Endodermal cell (in vitro differentiated cells): ENCODE results near the gene ABCG1. TPM values are rescaled to one million over a fixed set of nuclear protein-coding genes. Genes with fewer than 3 reads are reported as not detected.
A peak's percentile ranks its signal among the peaks of the same experiment; 100 is the strongest.

ENCODE experiments used
- DNase-seq: peaks from one replicate; pipeline ENCODE4 v3.0.0-alpha.2; 2017
- H3K27ac ChIP-seq: 2 replicates; pipeline ENCODE4 v1.5.1; 2013; ENCODE audit warnings: mild to moderate bottlenecking, low read depth, low read length, moderate library complexity
- H3K27me3 ChIP-seq: 2 replicates; pipeline ENCODE4 v1.6.1; 2013; ENCODE audit warnings: mild to moderate bottlenecking, low read length, moderate library complexity; ENCODE audit not compliant: insufficient read depth, control insufficient read depth, poor library complexity, severe bottlenecking
- H3K36me3 ChIP-seq: 2 replicates; pipeline ENCODE4 v1.7.0; 2013; ENCODE audit warnings: mild to moderate bottlenecking, low read length, moderate library complexity; ENCODE audit not compliant: control insufficient read depth, insufficient read depth
- H3K4me1 ChIP-seq: one replicate; pipeline ENCODE4 v1.7.0; 2013; ENCODE audit warnings: low read length; ENCODE audit not compliant: control insufficient read depth, insufficient read depth
- H3K4me3 ChIP-seq: 2 replicates; pipeline ENCODE4 v1.5.1; 2013; ENCODE audit warnings: mild to moderate bottlenecking, low read length, moderate library complexity
- H3K9ac ChIP-seq: 2 replicates; pipeline ENCODE4 v1.6.1; 2013; ENCODE audit warnings: mild to moderate bottlenecking, low read length, moderate library complexity; ENCODE audit not compliant: poor library complexity, severe bottlenecking; ENCODE audit errors: extremely low read depth
- H3K9me3 ChIP-seq: 2 replicates; pipeline ENCODE4 v1.6.1; 2013; ENCODE audit warnings: mild to moderate bottlenecking, low read length, moderate library complexity; ENCODE audit not compliant: control insufficient read depth
- H3K27ac Mint-ChIP-seq: 2 replicates; pipeline ENCODE4 v1.8.0; 2020; ENCODE audit warnings: mixed read lengths
- H3K27me3 Mint-ChIP-seq: 2 replicates; pipeline ENCODE4 v1.8.0; 2021; ENCODE audit warnings: mild to moderate bottlenecking, mixed read lengths; ENCODE audit not compliant: insufficient read depth
- H3K36me3 Mint-ChIP-seq: 2 replicates; pipeline ENCODE4 v1.8.0; 2020; ENCODE audit warnings: low read depth, mixed read lengths
- H3K4me1 Mint-ChIP-seq: 2 replicates; pipeline ENCODE4 v1.8.0; 2020; ENCODE audit warnings: mixed read lengths
- H3K4me3 Mint-ChIP-seq: 2 replicates; pipeline ENCODE4 v1.8.0; 2020; ENCODE audit warnings: mild to moderate bottlenecking, moderate library complexity, mixed read lengths
- H3K9me3 Mint-ChIP-seq: 2 replicates; pipeline ENCODE4 v1.8.0; 2020; ENCODE audit warnings: mild to moderate bottlenecking, mixed read lengths
- CTCF ChIP-seq: fragments of 200-600 bp; sonication (generic); conservative IDR thresholded peaks from 2 replicates; pipeline ENCODE4 v1.5.0; 2021; ENCODE audit warnings: antibody characterized with exemption, mild to moderate bottlenecking
- WGBS, 2 experiments: methylation state at CpG; one replicate each; pipeline versions ENCODE4 v1.1.5 to v1.1.7; 2013; ENCODE audit warnings: missing lambda C conversion rate in 2 of 2, mixed read lengths in 1 of 2; ENCODE audit not compliant: insufficient coverage in 1 of 2, insufficient read length in 1 of 2; 5-methylcytosine and 5-hydroxymethylcytosine counted together
- total RNA-seq, 2 donors: library from RNA; stranded (reverse); fragmentation: NEBNext Ultra II Directional in 1 of 2; extraction: Animal tissue kit (Norgen Biotek cat#: 25700) in 1 of 2; gene quantifications; 2 replicates in 1 of 2; 3 replicates in 1 of 2; pipeline ENCODE4 v1.2.1, GENCODE V29; 2021

ABCG1 gene
- total RNA-seq, 2 donors from 2014 or later = 1.6 to 5.4 TPM

GRCh38 chr21:42276526-42277154 is 57.7 kb downstream of the ABCG1 start:
- no peak for DNase-seq
- TF ChIP-seq CTCF = peak; percentile 45
- Mint-ChIP-seq H3K9me3 (no peaks in the 10 kb centered on the region), H3K36me3 (no peaks in the 10 kb centered on the region), H3K27ac (no peak overlapping the region), H3K4me1 (peaks cover 6% of the 10 kb centered on the region), H3K27me3 (no peaks in the 10 kb centered on the region), H3K4me3 (no peak overlapping the region)
- no peak overlapping the region for H3K4me3 ChIP-seq
- H3K36me3 ChIP-seq = no peaks in the 10 kb centered on the region
- 94 to 99% methylated on average over 9 to 17 of the region's 17 CpGs for WGBS, 2 experiments
- H3K27me3 ChIP-seq = no peaks in the 10 kb centered on the region
- H3K27ac ChIP-seq = no peak overlapping the region
- no peaks in the 10 kb centered on the region for H3K9me3 ChIP-seq
- H3K4me1 ChIP-seq = no peaks in the 10 kb centered on the region
- H3K9ac ChIP-seq = no peak overlapping the region

GRCh38 chr21:42277593-42277992 is 58.7 kb downstream of the ABCG1 start:
- Histone ChIP-seq H3K27ac (no peak overlapping the region), H3K36me3 (no peaks in the 10 kb centered on the region), H3K9ac (no peak overlapping the region), H3K4me3 (no peak overlapping the region), H3K9me3 (no peaks in the 10 kb centered on the region), H3K4me1 (no peaks in the 10 kb centered on the region), H3K27me3 (no peaks in the 10 kb centered on the region)
- no peak for DNase-seq
- no peaks in the 10 kb centered on the region for H3K36me3 Mint-ChIP-seq
- no peak overlapping the region for H3K27ac Mint-ChIP-seq
- H3K4me1 Mint-ChIP-seq = peaks cover 6% of the 10 kb centered on the region
- no peaks in the 10 kb centered on the region for H3K27me3 Mint-ChIP-seq
- H3K9me3 Mint-ChIP-seq = no peaks in the 10 kb centered on the region
- no peak for TF ChIP-seq CTCF
- H3K4me3 Mint-ChIP-seq = no peak overlapping the region
- 80 to 96% methylated on average over 1 to 3 of the region's 4 CpGs for WGBS, 2 experiments

- H3K4me1 Mint-ChIP-seq = peaks cover 6% of the 10 kb centered on the region
- Histone ChIP-seq H3K4me3 (no peak overlapping the region), H3K27me3 (no peaks in the 10 kb centered on the region), H3K4me1 (no peaks in the 10 kb centered on the region), H3K9me3 (no peaks in the 10 kb centered on the region), H3K9ac (no peak overlapping the region), H3K36me3 (no peaks in the 10 kb centered on the region), H3K27ac (no peak overlapping the region)
- TF ChIP-seq CTCF = no peak
- no peaks in the 10 kb centered on the region for H3K36me3 Mint-ChIP-seq
- H3K27me3 Mint-ChIP-seq = no peaks in the 10 kb centered on the region
- WGBS, 2 experiments = 87 to 91% methylated on average over 12 to 19 of the region's 19 CpGs
- H3K9me3 Mint-ChIP-seq = no peaks in the 10 kb centered on the region
- no peak overlapping the region for H3K4me3 Mint-ChIP-seq
- H3K27ac Mint-ChIP-seq = no peak overlapping the region
- no peak for DNase-seq
Measured at GRCh38 chr21:42278451-42279149, 59.7 kb downstream of the ABCG1 start.
